Heart right ventricle (tissue), 16 donors: ENCODE data around the gene STARD5. TPM values are rescaled to one million over a fixed set of nuclear protein-coding genes. Genes with fewer than 3 reads are reported as not detected.
A peak's percentile ranks its signal among the peaks of the same experiment; 100 is the strongest.

ENCODE experiments used
- ATAC-seq, 8 donors: fragments of 200-7000 bp; cut with Tn5 transposase; one replicate each; pipeline ENCODE4 v1.9.1; 2020; ENCODE audit warnings: mild to moderate bottlenecking in 8 of 8, moderate library complexity in 8 of 8, moderate number of reproducible peaks in 1 of 8
- DNase-seq, 2 donors: peaks; one replicate each; pipeline ENCODE4 v3.0.0-alpha.2; 2020
- H3K27ac ChIP-seq, 10 donors: fragments of 200-600 bp; sonication (generic) in 2 of 10; one replicate each; pipeline versions ENCODE4 v1.5.0 to v1.8.0; 2020 to 2022; ENCODE audit warnings: mild to moderate bottlenecking in 3 of 10
- H3K27me3 ChIP-seq, 7 donors: fragments of 200-600 bp; one replicate each; pipeline ENCODE4 v1.8.0; 2021 to 2022; ENCODE audit warnings: mild to moderate bottlenecking in 2 of 7
- H3K36me3 ChIP-seq, 9 donors: fragments of 200-600 bp; sonication (generic) in 1 of 9; one replicate each; pipeline versions ENCODE4 v1.5.0 to v1.8.0; 2020 to 2022; ENCODE audit warnings: mild to moderate bottlenecking in 2 of 9
- H3K4me1 ChIP-seq, 9 donors: fragments of 200-600 bp; sonication (generic) in 1 of 9; one replicate each; pipeline versions ENCODE4 v1.5.0 to v1.8.0; 2020 to 2022; ENCODE audit warnings: mild to moderate bottlenecking in 4 of 9
- H3K4me3 ChIP-seq, 10 donors: fragments of 200-600 bp; sonication (generic) in 2 of 10; one replicate each; pipeline versions ENCODE4 v1.5.0 to v1.8.0; 2020 to 2022; ENCODE audit warnings: mild to moderate bottlenecking in 7 of 10, moderate library complexity in 2 of 10
- H3K9me3 ChIP-seq, 11 donors: fragments of 200-600 bp in 10 of 11; sonication (generic) in 2 of 11; one replicate each; pipeline versions ENCODE4 v1.5.0 to v1.8.0; 2013 to 2022; ENCODE audit warnings: mild to moderate bottlenecking in 2 of 11, control low read depth in 1 of 11, moderate library complexity in 1 of 11
- CTCF ChIP-seq, 9 donors: fragments of 200-600 bp; sonication (generic) in 2 of 9; IDR thresholded peaks; one replicate each; pipeline versions ENCODE4 v1.5.0 to v1.8.0; 2021 to 2022; ENCODE audit warnings: antibody characterized with exemption in 9 of 9, mild to moderate bottlenecking in 5 of 9, moderate library complexity in 1 of 9
- WGBS, 2 donors: extraction: QIAGEN DNeasy Blood & Tissue Kit; methylation state at CpG; one replicate each; pipeline ENCODE4 v1.1.7; 2013; ENCODE audit warnings: inconsistent platforms in 1 of 2; 5-methylcytosine and 5-hydroxymethylcytosine counted together
- intact Hi-C, 10 donors: fragments of 100-400 bp; cut with DNase I; formaldehyde crosslinking; loops; one replicate each; pipeline versions ENCODE4 v1.11.1 to v1.14.2; 2022
- polyA plus RNA-seq, 2 donors: library from polyadenylated mRNA; stranded (reverse); fragments of 200-250 nt; gene quantifications; one replicate each; pipeline ENCODE4 v1.2.3, GENCODE V29; 2013
- total RNA-seq, 10 donors: library from RNA; stranded (reverse); fragmentation: NEBNext Ultra II Directional in 3 of 10; extraction: Animal tissue kit (Norgen Biotek cat#: 25700) in 3 of 10; gene quantifications; one replicate each; pipeline versions ENCODE4 v1.2.1 to v1.2.4, GENCODE V29; 2021 to 2023
- donor health status: Arrhythmogenic right ventricular cardiomyopathy.
- donor health status: ischemic (EF 13 %, LVEDD 7.1; RV severe dilation, severe dysfunction).
- donor health status: healthy with polysubstance abuse.
- donor health status: DM: no; HTN: yes; CAD: no.
- donor health status: DM: no; HTN: no; CAD: no.
- donor health status: ischemic (EF 25% LVEDD 6.9; RV normal size, moderate dysfunction).
- donor health status: ischemic (EF 25% LVEDD 5.7; RV mildly dilated, moderate dysfunction).
- donor health status: healthy.
- donor health status: DM: yes; HTN: yes; CAD: no.
- donor health status: Ischemic cardiomyopathy.
- donor health status: ischemic (EF 35%, LVEDD 5.7; RV mildly dilated, moderate dysfunction).
- donor health status: nonischemic (EF 11% LVEDD 7.7; RV severe dilation, severe dysfunction).
- donor health status: DM: yes; HTN: yes; CAD: no.
- donor health status: PGD.
- donor health status: ischemic (EF 29% LVEDD 5.4; RV normal size, mild dysfunction).
- donor health status: nonischemic (EF 23%, LVEDD 6.1; RV moderate dilation, normal function).

Gene STARD5
- total and polyA plus RNA-seq, 12 donors: 0.70 to 4.7 (median 1.3) TPM

- peak overlapping the region in 2 of 10 donors; percentile 27 to 29 for H3K4me3 ChIP-seq
- TF ChIP-seq CTCF (IDR thresholded peaks at IDR 0.05): no peak
- 44 to 49% methylated on average over 12 of the region's 12 CpGs for WGBS, 2 donors
- ATAC-seq (peak; percentile 13 to 56 (median 44)), DNase-seq (no peak)
- intact Hi-C loops: loop anchor here in 9 of 10 donors (2.0 to 10.0 kb wide), 8 partner anchors 108 to 811 kb away; no protein-coding TSS in a partner anchor
- H3K9me3 ChIP-seq: no peaks in the 10 kb centered on the region
- H3K4me1 ChIP-seq: peaks cover 0 to 30% (median 15%) of the 10 kb centered on the region in 9 donors
- H3K27ac ChIP-seq: no peak overlapping the region
- peaks cover 0 to 6% (median 0%) of the 10 kb centered on the region in 7 donors for H3K27me3 ChIP-seq
- H3K36me3 ChIP-seq: peaks cover 0 to 7% (median 0%) of the 10 kb centered on the region in 9 donors
Observed at GRCh38 chr15:81265256-81265943, 58.5 kb downstream of the STARD5 start.

- H3K27me3 ChIP-seq: peaks cover 0 to 6% (median 0%) of the 10 kb centered on the region in 7 donors
- intact Hi-C loops: loop anchor here in 4 of 10 donors (2.0 to 10.0 kb wide), 5 partner anchors 107 to 809 kb away; no protein-coding TSS in a partner anchor
- H3K9me3 ChIP-seq: no peaks in the 10 kb centered on the region
- H3K27ac ChIP-seq: no peak overlapping the region
- no peak overlapping the region for H3K4me3 ChIP-seq
- no peak for DNase-seq
- TF ChIP-seq CTCF (IDR thresholded peaks at IDR 0.05): no peak
- H3K36me3 ChIP-seq: peaks cover 0 to 7% (median 0%) of the 10 kb centered on the region in 9 donors
- peaks cover 0 to 30% (median 15%) of the 10 kb centered on the region in 9 donors for H3K4me1 ChIP-seq
- 70 to 79% methylated on average over 6 of the region's 6 CpGs for WGBS, 2 donors
- no peak for ATAC-seq
Observed at GRCh38 chr15:81264072-81264857, 59.7 kb downstream of the STARD5 start.

DNA sequence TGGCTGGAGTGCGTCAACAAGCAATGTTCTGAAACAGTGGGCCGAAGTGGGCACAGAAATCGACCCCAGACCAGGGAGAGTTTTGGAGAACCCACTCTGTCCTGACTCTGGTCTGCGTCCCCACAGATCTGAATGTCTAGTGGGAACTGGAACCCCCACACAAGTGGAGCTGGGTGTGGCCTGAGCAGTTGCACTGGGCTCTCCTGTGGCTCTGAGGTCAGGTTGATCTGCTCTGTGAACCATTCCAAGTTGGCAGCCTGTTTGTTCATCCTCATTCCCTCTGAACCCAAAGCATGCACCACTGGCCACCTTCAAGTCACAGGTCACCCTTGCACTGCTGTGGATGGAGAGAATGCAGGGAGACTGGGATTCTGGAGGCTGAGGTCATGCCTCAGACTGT lies 60.5 kb downstream of the STARD5 start:
- WGBS, 2 donors: 90 to 96% methylated on average over 4 of the region's 4 CpGs
- TF ChIP-seq CTCF (IDR thresholded peaks at IDR 0.05): no peak
- Histone ChIP-seq H3K27ac (no peak overlapping the region), H3K36me3 (peaks cover 0 to 2% (median 0%) of the 10 kb centered on the region in 9 donors), H3K4me1 (peaks cover 0 to 30% (median 14%) of the 10 kb centered on the region in 9 donors), H3K4me3 (no peak overlapping the region), H3K9me3 (no peaks in the 10 kb centered on the region), H3K27me3 (peaks cover 0 to 6% (median 0%) of the 10 kb centered on the region in 7 donors)
- ATAC-seq (no peak), DNase-seq (no peak)
- intact Hi-C loops: loop anchor here in 2 of 10 donors (5.0 to 10.0 kb wide), 2 partner anchors 286 to 809 kb away; no protein-coding TSS in a partner anchor

- Histone ChIP-seq H3K4me3 (no peak overlapping the region), H3K36me3 (no peaks in the 10 kb centered on the region), H3K27ac (no peak overlapping the region), H3K27me3 (peaks cover 0 to 6% (median 0%) of the 10 kb centered on the region in 7 donors), H3K4me1 (peaks cover 0 to 36% (median 14%) of the 10 kb centered on the region in 9 donors), H3K9me3 (no peaks in the 10 kb centered on the region)
- intact Hi-C loops: loop anchor here in 2 of 10 donors (5.0 to 10.0 kb wide), 2 partner anchors 284 to 806 kb away; no protein-coding TSS in a partner anchor
- DNase-seq: no peak
- 77 to 87% methylated on average over 6 of the region's 6 CpGs for WGBS, 2 donors
- no peak for TF ChIP-seq CTCF (IDR thresholded peaks at IDR 0.05)
- ATAC-seq: no peak
Observed at GRCh38 chr15:81261172-81261811, 62.6 kb downstream of the STARD5 start.
